Stimulated activated CD4-positive, alpha-beta T cell treated with anti-CD3 and anti-CD28 coated beads, Interleukin-12 subunit alpha, Interleukin-12 subunit beta, amount 100 ng/mL, for 48 hours (primary cell): ENCODE results near the gene BCAM.

Experiments used
- DNase-seq, 3 donors: peaks; one replicate each; pipeline ENCODE4 v3.0.0-alpha.2; 2020; ENCODE audit warnings: low read depth in 2 of 3, low spot score in 1 of 3

BCAM gene

DNA sequence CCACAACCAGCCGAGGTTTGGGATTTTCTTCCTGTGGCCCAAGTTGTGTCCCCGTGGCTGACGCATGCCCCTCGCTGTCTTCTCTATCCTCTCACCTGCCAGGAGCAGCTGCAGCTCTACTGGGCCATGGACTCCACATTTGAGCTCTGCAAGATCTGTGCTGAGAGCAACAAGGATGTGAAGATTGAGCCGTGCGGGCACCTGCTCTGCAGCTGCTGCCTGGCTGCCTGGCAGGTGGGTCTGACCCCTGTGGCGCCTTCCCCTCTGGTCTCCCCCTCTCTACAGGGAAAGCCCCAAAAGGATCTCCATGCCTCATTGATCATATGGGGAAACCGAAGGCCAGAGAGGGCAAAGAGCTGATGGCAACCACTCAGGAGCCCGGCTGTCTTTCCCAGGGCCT, 16.6 kb upstream of the BCAM start:
- DNase-seq: no peak

DNA sequence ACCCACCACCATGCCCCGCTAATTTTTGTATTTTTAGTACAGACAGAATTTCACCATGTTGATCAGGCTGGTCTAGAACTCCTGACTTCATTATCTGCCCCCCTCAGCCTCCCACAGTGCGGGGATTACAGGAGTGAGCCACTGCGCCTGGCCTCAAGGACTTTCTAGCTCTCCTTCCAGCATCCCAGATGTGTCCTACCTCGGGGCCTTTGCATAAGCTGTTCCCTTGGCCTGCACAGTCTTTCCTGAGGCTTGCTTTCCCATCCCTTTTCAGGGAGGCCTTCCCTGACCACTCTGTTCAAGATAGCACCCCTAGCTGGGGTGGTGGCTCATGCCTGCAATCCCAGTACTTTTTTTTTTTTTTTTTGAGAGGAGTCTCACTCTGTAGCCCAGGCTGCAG, 14.3 kb upstream of the BCAM start:
- no peak for DNase-seq

DNA sequence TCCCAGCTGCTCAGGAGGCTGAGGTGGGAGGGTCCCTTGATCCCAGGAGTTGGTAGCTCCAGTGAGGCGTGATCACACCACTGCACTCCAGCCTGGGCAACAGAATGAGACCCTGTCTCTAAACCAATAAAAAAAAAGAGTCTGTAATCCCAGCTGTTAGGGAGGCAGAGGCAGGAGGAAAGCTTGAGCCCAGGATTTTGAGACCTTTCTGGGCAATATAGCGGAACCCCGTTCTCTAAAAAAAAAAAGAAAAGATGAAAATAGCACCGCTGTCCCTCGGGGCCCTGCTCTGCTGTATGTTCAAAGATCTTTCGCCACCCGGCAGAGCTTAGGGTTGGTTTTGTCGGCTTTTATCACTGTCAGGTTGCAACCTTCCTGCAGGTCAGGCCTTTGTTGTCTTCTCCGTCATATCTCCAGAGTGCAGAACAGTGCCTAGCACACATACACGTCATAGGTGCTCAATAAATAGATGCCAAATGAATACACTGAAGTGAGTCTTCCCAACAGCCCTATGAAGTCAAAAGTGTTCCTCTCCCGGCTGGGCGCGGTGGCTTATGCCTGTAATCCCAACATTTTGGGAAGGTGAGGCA, 13.4 kb upstream of the BCAM start:
- no peak for DNase-seq

DNA sequence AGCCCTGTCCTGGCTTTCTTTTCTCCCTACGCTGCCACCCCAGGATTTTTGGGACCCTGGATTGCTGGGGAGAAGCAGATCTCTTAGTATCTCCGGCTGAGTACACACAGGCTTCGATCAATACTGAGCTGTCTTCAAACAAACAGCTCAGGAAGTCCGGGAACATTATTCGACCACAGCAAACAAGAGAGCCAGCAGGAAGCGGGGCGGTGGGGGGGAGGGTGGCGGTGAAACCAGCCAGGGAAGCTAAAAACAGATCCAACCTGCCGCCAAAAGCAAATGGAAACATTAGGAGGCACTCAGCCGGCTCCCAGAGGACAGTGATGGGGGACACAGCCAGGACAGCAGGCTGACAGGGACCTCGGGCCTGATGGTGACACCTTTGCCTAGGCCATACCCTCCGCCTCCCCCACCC, 12.2 kb upstream of the BCAM start:
- DNase-seq: no peak

DNA sequence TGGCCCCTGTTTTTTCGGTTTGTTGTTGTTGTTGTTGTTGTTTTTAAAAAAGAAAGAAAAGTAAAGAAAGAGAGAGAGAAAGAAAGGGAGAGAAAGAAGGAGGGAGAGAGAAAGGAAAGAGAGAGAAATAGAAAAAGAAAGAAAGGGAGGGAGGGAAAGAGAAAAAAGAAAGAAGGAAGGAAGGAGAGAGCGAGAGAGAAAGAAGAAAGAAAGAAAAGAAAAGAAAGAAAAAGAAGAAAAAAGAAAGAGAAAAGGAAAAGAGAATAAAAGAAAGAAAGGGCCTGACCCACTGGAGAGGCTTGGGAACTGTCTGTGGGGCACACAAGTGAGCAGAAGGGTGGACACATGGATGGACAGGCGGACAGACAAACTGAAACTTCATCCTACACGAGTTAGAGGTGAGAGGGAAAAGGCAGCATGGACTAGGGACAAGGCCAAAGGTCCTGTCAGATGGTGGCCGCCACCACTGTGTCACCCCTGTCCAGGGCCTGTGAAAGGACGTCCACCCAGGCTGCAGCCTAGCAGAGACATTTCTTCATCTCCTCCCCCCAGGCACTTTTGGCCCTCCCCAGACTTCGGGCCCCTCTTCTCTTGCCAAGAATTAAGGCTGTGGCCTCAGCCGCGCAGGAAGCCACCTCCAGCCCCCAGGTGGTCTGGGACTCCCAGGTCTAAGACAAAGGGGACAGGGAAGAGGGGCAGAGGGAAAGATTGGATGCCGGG, 9.1 kb upstream of the BCAM start:
- DNase-seq: no peak

DNA sequence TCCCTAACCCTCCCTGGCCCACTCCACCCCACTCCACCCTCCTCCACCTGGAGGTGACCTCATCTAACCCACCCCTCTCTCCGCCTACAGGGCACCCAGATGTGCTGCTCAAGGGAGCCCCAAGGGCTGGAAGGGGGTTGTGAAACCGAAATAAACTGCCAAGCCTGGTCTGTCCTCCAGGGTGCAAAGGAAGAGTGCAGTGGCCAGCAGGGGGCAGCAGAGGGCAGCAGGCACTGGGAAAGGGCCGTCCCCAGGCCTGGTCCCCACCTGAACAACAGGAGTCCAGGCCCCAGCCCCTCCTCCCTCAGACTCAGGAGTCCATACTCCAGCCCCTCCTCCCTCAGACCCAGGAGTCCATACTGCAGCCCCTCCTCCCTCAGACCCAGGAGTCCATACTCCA, 8.4 kb upstream of the BCAM start:
- DNase-seq: peak; percentile 74 to 87 (median 81)

DNA sequence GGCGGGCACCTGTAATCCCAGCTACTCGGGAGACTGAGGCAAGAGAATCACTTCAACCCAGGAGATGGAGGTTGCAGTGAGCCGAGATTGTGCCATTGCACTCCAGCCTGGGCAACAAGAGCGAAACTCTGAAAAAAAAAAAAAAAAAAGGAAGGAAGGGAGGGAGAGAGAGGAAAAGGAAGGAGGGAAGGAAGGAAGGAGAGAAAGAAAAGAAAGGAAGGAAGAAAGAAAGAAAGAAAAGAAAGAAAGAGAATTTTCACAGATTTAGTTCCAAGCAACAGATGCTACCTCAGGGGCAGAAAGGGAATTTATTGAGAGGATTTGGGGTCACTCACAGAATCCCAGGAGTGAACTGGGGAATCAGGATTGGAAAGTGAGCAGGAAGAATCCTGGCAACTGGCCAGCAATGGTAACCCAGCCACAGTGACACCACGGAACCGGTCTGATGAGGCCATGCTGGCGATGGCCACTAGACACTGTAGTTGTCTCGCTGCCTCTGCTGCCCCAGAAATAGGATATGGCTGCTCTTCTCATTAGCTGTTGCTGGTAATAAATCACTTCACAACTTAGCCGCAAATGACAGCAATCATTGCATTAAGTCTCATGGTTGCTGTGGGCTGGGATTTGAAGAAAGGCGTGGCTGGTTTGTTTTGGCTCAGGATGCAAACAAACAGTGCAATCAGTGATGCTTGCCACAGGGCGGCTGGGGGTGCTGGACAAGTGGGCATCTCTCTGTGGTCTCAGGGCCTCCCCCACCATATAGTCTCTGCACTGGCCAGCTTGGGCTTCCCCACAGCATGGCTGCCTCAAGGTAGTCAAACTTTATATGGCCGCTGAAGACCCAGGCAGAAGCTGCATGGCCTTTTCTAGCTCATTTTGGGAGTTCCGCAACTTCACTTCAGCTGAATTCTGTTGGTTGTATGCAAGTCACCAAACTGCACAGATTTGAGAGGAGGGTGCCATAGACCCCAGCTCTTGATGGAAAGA, 5.2 kb upstream of the BCAM start:
- no peak for DNase-seq

DNA sequence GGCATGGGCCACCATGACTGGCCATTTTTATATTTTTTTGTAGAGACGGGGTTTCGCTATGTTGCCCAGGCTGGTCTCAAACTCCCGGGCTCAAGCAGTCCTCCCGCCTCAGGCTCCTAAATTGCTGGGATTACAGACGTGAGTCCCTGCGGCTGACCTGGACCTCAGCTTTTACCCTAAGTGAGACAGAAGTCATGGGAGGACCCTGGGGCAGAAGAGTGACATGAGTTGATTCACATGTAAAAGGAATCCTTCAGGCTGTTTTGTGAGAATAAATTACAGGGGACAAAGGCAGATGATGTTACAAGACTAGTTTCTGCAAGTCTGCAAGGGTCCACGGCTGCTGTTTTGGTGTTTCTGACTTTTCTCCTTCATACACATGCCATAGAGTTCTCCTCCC, 2.6 kb upstream of the BCAM start:
- no peak for DNase-seq

DNA sequence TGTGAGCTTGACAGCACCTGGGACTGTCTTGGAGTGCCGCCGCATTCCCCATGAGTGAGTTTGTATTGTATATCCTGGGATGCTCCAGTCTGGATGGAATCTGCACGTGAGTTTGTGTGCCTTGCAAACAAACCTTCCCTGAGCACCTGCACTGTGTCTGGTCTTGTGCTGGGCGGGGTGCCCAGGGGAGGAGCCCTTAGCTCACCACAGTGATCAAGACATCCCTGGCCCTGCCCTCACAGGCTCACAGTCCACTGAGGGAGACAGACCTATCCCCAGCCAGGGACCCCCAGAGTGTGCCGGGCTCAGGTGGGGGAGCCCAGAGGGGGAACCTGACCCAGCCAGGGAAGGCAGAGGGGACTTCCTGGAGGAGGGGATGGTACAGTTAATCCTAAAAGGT, 1.7 kb upstream of the BCAM start:
- no peak for DNase-seq

DNA sequence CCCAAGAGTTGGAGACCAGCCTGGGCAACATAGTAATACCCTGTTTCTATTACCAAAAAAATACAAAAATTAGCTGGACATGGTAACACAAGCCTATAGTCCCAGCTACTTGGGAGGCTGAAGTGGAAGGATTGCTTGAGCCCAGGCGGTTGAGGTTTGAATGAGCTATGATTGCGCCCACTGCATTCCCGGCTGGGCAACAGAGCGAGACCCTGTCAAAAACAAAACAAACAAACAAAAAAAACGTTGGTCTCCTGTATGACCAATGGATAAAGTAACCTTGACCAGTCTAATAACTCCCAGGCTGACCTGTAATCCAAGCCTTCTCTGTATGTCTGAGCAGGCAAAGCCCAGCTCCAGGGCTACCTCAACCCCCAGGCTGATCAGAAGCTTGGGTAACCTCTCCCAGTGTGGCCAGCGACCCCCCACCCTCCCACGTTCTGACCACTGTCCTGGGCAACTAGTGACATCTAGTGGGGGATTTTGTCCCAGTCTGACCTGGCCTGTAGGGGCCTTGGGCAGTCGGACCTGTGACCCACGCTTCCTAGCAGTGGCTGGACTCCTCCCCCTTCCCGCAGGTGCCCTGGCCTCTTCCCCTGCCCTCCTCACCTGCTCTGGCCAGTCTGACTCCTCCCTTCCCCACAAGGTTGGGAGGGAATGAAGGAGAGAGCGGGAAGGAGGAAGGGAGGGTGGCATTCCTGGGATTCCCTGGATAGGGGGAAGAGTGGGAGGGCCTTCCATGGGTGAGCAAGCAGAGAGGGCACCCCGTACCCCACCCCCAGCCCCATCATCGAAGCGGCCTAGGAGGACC, 1.0 kb upstream of the BCAM start:
- DNase-seq: no peak

DNA sequence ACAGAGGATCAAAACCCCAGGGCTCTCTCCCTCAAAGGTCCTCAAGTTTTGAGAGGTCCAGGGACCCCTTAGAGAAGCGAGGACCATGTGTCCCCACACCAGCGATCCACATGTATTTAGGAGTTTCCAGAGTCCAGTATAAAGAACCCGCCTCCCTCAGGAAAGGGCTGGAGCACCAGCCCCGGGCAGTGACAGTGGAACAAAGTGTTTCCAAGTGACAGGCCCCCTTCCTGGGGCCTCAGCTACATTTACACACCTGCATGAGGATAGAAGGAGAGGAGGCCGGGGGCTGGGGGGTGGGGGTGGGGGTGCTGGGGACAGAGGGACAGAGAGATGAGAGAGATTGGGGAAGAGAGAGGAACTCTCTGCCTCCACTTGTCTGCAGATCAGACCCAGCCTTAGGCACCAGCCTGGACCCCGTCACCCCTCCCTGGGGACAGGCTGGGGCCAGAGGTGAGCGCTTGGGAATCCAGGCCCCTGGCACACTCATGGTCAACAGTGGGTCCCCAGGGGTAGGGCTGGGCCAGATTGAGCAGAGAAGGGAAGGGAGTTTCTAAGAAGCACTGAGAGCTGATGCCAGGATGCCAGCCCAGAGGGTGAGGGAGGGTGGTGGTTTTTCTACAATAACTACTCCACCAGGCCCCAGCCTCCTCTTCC, 802 bp downstream of the BCAM start:
- no peak for DNase-seq

DNA sequence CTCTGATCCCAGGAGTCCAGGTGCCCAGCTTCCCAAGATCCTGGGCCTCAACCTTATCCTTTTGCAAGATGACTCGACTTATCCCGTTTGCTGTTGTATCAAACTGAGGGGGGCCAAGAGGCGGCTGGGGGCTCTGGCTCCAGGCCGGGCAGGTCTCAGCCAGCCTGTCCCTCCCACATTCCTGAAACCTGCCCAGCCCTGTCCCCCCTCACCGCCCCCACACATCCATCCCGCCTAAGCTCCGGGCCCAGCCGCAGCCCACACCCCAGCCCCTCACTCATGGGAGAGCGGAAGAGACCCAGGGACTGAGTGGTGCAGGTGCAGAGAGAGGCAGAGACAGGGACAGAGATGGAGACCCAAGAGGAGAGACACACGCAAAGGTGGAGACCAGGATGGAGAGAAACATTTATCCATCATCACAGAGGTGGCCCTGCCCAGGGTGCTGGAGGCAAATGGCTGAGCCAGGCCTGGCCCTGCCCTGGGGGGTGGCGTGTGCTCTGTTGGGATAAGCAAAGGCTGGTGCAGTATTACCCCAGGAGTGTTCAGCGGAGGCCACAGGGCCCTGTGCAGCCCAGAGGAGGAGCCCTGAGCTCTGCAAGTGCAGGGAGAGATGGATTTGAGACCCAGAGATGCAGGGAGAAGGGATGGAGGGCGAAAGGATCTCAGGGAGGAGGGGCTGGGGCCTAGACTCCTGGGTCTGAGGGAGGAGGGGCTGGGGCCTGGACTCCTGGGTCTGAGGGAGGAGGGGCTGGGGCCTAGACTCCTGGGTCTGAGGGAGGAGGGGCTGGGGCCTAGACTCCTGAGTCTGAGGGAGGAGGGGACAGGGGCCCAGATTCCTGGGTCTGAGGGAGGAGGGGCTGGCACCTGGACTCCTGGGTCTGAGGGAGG, 1.6 kb downstream of the BCAM start:
- no peak for DNase-seq

DNA sequence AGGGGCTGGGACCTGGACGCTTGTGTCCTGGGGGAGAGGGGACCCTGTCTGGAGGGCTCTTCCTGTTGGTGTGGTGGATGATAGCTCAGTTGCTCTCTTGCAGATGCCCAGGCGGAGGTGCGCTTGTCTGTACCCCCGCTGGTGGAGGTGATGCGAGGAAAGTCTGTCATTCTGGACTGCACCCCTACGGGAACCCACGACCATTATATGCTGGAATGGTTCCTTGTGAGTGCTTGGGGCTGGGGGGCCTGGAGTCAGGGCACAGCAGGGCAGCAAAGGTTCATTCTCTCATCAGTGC, 2.2 kb downstream of the BCAM start:
- no peak for DNase-seq

DNA sequence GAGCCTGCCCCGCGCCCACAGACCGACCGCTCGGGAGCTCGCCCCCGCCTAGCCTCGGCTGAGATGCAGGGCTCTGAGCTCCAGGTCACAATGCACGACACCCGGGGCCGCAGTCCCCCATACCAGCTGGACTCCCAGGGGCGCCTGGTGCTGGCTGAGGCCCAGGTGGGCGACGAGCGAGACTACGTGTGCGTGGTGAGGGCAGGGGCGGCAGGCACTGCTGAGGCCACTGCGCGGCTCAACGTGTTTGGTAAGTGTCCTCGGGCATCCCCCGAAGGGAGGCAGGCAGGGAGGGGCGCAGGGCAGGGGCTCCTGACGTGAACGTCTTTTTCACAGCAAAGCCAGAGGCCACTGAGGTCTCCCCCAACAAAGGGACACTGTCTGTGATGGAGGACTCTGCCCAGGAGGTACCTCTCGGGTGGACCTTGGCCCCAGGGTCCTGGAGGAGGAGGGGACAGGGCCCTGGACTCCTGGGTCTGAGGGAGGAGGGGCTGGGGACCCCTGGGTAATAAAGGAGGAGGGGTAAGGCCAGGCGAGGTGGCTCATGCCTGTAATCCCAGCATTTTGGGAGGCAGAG, 3.3 kb downstream of the BCAM start:
- no peak for DNase-seq

DNA sequence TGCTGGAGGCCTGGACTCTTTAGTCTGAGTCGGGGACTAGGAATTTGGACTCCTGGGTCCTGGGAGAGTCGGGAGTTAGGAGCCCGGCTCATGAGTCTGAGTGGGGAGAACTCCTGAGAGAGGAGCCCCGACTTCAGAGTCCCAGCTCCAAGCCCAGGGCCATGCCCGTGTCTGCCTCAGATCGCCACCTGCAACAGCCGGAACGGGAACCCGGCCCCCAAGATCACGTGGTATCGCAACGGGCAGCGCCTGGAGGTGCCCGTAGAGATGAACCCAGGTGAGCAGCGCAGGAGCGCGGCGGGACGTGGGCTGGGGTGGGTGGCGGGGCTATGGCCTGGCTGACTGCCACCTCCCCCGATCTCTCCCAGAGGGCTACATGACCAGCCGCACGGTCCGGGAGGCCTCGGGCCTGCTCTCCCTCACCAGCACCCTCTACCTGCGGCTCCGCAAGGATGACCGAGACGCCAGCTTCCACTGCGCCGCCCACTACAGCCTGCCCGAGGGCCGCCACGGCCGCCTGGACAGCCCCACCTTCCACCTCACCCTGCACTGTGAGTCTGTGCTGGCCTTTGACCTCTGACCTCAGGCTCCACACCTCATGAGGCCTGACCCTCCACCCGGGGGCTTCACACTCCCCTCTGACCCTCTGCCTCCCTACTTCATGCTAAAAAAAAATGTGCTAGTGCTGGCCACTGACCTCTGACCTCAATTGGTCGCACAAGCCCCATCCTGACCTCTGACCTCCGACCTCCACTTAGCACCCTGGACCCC, 4.4 kb downstream of the BCAM start:
- DNase-seq: no peak

DNA sequence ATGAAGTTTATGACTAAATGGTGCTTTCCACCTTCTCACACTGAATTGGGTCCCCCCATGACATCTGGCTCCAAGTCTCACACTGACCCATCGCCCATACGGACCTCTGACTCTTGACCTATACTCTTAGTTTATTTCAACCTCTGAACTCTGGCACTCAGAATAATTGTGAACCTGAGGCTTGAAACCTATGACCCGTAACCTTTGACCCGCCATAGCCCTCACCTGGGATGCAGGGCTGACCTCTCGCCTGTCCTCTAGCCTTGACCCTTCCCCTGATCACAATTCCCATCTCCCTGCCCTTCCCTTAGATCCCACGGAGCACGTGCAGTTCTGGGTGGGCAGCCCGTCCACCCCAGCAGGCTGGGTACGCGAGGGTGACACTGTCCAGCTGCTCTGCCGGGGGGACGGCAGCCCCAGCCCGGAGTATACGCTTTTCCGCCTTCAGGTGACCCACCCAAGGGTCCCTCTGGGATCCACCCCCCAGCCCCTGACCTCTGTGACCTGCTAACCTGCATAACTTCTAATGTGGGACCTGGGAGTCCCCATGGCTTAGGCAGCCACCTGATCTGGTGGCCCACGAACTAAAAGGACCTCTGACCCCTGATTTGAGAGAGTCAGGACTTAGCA, 5.1 kb downstream of the BCAM start:
- DNase-seq: no peak

DNA sequence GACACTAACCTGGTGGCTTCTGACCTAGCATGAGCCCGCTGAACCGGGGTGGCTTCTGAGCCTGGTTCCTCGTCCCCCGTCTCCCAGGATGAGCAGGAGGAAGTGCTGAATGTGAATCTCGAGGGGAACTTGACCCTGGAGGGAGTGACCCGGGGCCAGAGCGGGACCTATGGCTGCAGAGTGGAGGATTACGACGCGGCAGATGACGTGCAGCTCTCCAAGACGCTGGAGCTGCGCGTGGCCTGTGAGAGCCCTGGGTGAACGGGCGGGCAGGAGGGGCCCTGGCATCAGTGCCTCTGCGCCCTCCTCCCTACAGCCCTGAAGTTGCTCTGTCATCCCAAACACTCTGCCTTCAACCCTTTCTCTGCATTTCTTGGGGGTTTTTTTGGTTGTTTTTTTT, 5.6 kb downstream of the BCAM start:
- no peak for DNase-seq

DNA sequence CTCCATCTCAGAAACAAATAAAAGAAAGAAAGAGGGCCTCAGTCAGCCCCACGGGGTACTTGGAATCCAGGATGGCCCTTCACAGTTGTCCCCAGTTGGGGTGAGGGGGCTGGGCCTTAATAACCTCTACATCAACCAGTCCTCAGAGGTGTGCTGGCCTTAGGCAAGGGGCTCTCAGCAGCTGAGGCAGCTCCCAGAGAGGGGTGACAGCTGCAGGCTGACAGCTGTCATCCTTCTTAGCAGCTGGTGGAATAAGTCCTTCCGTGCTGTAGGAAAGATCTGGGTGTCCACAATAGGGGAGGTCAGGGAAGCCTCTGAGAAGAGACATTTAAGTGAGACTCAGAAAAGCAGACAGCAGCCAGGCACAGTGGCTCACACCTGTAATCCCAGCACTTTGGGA, 7.4 kb downstream of the BCAM start:
- no peak for DNase-seq
